GM21825 (cell line): Measurements from ENCODE around the gene GRID1.
"Not testable (repeated sequence)": the region's sequence is repeated elsewhere in the genome, so short reads cannot be mapped to it uniquely, and the experiment has no call there.

Experiments used
- ATAC-seq: cut with Tn5 transposase; IDR thresholded peaks from one replicate; pipeline ENCODE4 v1.9.1; 2021; ENCODE audit warnings: mild to moderate bottlenecking, moderate library complexity; ENCODE audit not compliant: unreplicated experiment

Gene GRID1

DNA sequence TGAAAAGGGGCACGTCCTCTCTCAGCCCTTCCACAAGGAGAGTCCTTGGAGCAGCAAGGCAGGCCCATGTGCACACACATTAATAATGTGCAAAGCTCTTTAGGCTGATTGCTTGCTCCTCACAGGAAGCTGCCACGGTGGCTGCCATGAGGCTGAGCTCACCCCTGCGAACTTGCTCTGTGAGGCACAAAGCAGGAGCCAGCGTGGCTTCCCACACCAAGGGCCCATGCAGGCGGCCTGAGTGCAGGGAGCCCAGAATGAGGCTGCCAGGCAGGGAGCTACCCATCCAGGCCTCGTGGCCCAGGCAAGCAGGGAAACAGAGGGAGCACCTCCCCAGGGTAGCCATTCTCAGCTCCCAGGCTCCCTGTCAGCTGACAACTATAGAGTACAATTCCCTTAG lies 242.9 kb downstream of the GRID1 start:
- ATAC-seq: no peak

DNA sequence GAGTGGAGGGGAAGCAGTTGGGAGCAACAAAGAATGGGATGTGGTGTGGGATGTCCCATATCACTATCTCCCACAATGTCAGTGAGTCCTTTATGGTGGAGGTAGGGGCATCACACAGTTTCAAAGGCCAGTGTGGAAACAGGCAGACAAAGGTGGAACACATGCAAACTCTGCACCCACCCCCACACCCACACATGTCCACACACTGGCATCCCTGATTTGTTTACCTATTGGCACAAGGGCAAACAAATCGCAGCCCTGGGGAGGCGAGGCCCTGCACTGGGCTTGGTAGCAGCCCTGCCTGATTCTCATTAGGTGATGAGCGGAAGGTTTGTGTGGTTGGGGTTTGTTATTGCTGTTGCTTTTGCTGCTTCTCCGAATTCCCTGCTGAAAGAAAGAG lies 243.3 kb downstream of the GRID1 start:
- no peak for ATAC-seq

DNA sequence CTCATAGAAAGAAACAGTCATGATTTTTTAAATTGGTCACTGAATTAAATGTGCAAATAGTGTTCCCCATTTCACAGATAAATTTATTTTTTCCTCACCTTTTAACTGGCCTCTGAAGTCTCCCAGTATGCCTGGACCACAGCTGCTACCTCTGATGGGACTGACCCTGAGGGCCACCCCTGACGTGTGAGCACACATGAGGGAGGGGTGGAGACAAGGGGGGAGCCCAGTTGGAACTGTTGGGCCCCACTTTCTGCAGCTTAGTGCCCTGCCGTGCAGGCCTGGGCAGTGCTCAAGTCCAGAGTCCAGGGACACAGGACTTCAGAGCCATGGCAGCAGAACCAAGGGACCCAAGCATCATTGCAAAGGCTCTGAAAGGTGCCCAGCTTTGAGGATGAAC lies 243.9 kb downstream of the GRID1 start:
- no peak for ATAC-seq

DNA sequence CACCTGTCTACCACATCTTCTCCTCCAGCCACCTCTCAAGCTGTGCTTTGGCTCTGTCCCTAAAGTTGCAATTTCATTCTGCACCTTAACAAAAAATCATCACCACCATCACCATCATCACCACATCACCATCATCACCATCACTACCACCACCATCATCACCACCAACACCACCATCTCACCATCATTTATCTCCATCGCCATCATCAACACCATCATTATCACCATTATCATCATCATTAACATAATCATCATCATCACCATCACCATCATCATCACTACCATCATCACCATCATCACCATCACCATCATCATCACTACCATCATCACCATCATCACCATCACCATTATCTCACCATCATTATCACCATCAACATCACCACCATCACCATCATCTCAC lies 245.4 kb downstream of the GRID1 start:
- ATAC-seq: no peak

DNA sequence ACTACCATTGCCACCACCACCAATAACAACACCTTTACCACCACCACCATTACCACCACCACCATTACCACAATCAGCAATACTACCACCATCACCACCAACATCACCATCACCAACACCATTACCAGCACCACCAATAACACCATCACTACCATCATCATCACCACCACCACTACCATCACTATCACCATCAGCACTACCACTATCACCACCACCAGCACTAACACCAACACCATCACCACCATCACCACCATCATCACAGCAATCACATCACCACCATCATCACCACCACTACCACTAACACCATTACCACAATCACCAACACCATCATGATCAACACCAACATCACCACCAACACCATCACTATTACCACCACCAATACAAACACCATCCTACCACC lies 249.5 kb downstream of the GRID1 start:
- no peak for ATAC-seq

DNA sequence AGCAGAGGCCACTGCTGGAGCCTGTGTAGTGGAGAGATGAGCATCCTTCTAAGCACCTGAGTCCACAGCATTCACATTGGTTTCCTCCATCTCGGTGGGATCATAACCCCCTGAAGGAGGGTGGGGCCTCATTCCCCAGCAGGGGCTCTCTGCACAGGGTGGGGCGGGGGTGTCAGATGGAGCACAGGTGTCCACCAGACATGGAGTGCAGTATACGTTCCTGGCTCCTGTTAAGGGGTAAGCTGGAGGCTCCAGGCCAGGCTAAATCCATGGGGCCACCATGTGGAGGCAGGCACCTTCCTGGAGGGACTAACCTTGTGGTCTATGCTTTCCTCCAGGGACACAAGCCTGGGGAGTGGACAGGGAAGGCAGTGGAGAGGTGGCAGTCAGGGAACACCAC lies 252.6 kb downstream of the GRID1 start:
- ATAC-seq: no peak

DNA sequence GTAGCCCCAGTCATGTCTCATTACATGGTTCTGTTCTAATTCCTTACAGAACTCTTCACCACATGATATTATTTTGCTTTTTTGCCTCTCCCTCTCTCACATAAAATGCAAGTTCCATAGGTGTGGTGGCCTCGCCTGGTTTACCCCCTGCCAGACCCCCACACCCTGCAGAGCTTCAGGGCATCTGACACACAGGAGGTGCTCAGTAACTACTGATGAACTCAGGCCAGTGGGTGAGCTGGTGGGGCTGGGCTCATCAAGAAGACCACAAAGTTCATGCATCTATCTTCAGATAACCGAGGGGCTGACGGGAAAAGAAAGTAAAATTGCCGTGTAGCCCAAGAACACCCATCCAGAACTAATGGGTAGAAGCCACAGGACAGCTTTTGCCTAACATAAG lies 253.1 kb downstream of the GRID1 start:
- no peak for ATAC-seq

DNA sequence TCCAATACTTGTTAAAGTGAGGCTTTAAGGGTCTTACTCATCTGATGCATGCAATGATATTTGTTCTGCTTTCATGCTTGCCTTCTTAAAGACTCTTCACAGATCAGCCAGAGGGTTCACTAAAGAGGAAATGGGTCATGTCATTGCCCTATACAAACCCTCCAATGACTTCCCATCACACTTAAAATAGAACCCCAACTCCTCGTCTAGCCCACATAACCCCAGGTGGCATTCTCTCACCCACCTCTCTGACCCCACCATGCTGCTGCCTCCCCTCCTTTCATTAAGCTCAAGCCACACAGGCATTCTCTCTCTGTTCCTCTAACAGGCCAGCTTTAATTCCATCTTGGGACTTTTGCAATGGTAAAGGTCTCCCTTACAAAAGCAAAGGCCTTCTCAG lies 253.6 kb downstream of the GRID1 start:
- no peak for ATAC-seq

DNA sequence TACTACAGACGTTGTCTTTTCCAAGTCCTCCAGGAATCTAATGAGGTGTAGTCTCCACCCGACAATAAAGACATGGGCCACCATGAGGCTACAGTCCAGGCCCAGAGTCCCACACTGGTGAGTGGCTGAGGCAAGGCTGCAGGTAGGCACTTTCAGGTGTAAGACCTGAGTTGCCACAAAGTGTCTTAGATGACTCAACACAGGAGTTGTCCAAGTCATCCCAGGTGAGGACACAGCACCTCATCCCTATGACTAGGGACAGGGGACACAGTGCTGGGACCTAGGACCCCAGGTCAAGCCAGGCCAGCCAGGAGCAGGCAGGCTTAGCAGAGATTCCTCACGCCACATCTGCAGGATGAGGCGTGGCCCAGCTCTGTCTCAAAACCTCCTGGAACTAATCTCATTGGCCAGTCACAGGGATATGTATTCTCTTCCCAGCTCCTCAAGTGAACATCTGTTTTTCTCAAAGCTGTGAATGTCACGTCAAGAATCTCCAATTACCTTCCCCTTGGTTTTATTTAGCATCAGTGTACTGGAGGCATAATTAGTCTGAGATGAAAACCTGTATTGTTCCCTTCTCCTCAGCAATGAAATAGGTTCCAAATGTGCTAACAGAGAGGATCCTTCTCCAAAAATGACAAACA lies 254.6 kb downstream of the GRID1 start:
- ATAC-seq: no peak

DNA sequence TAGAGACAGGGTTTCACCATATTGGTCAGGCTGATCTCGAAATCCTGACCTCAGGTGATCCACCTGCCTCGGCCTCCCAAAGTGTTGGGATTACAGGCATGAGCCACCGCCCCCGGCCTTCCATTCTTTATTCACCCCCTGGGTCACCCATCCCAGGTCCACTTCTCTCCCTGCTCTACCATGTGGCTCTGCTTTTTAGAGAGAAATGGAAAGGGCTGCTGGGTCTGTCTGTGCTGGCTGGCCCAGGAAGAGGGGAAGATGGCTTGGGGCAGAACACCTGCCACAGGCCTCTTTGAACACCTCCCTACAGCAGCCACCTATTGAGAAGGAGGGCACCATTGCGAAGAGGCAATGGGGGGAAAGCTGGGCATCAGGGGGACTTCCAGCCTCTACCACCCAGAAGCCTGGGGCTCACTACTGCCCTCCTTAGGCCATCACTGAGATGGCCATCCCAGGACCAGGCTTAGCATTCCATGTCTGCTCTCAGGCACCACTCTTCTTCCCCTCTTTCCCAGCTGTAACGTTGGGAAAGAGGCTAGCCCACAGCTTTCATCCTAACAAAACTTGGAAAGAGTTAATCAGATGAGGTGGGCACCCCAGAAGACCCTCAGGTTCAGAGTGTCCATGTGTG lies 256.3 kb downstream of the GRID1 start:
- no peak for ATAC-seq

DNA sequence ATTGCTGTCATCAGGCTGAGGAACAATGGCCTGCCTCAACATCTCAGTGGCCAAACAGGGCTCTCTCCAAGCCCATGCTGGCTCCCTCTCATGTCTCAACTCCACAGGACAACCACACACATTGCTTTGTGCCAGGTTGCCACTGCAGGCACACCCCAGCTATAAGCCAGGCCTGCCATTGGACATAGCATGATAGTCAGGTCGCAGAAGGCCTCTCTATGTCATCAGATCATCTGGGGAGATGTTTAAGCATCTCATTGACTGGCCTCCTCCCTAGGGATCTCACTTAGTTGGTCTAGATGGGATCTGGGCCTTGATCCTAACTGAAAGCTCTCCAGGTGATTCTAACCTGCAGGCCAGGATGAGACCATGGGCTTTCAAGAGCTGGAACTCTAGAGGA lies 257.2 kb downstream of the GRID1 start:
- no peak for ATAC-seq

DNA sequence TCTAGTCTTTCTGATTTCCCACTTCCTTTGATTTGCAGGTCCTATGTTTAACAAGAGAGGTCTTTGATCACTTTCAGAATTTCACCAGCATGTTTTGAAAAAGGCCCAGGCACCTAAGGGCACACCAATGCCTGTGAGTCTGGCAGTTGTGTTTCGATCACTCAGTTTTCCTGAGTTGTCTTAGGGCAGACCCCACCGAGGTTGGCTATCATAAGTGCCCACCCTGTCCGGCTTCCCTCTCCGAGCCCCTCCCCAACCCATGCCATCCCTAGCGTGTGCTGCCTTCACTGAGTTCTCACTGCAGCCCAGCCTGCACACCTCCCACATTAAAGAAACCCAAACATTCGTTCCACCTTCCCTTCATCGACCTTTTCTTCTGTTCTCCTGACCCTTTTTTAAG lies 257.9 kb downstream of the GRID1 start:
- ATAC-seq: no peak

DNA sequence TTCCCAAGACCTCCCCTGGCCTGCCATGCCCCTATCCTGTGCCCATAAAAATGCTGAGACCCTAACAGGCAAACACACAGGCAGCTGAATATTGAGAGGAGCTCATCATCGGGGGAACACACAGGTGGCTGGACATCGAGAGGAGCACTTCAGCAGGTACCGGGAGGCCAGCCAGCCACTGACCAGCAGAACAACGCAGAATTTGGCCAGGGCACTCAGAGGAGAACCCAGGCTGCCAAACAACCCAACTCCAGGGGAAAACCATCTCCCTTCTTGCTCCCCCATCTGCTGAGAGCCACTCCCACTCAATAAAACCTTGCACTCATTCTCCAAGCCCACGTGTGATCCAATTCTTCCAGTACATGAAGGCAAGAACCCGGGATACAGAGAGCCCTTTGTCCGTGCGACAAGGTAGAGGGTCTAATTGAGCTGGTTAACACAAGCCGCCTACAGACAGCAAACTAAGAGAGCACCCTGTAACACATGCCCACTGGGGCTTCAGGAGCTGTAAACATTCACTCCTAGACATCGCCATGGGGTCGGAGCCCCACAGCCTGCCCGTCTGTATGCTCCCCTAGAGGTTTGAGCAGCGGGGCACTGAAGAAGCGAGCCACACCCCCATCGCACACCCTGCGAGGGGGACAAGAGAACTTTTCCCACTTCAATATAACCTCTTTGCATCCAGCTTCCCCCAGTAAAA lies 258.8 kb downstream of the GRID1 start:
- not testable (repeated sequence) for ATAC-seq

DNA sequence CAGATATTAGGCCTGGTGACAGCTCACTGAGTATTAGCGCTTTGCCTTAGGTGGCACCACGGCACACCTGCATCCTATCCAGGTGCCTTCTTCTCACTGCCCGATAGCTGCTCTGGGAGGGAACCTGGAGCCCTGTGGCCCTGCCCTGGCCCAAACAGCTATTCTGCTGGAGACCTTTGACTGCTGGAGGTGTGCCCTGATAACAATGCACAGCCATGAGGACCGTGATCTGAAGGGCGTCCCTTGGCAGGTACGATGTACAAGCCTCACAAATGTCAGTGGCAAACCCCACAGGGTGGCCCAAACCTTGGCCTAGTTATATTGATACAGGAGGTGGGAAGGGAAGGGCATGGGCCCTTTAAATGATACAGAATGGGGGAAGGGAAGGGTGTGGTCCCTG lies 259.5 kb downstream of the GRID1 start:
- no peak for ATAC-seq

DNA sequence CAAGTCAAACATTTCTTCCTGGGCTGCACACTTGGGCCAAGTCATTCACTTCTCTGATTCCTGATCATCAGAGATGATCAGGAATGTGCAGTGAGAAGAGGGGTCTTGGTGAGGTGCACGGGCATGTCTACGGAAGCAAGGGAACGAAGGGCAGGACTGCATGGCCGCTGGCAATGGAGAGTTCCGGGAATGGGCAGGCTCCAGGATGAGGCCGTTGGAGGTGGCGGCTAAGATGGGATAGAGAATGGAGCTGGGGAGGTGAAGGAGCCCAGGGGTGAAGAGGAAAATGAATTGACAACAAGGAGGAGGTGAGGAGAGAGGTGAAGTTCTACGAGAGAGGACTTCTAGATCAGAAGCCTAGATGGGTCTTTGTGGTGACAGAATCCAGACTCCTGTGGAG lies 260.0 kb downstream of the GRID1 start:
- no peak for ATAC-seq

DNA sequence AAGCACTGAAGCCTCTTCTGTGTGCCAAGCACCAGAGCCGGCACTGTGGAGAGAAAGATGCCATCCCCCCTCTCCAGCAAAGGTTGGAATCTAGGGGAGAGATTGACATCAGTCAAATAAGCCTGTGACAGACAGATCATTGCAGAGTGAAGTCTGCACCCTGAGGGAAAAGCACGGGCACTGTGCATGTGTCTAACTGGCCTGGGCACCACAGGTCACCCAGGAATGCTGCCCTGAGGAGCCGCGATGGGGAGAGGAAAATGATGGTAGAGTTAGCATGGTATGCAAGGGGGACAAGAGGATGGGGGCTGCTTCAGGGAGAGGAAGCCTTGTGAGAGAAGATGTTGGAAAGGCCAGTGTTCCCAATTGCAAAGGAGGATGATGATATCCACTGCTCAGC lies 261.0 kb downstream of the GRID1 start:
- ATAC-seq: no peak

DNA sequence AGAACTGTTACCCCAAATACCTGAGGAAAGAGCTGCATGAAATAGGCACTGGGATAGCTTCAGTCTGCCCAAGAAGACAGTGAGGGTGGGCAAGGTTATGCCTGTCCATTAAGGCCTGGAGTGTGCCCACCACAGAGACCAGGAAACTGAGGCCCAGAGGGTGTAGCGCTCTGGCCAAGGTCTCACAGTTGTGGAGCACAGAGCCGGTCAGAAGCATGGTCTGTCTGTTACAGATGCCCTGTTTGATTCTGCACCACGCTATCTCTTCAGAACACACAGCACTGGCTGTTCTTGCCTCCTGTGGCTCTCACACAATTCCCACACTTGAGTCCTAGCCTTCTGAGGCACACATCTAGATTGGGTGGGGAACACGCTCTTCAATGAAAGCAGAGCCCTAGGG lies 261.4 kb downstream of the GRID1 start:
- ATAC-seq: no peak

DNA sequence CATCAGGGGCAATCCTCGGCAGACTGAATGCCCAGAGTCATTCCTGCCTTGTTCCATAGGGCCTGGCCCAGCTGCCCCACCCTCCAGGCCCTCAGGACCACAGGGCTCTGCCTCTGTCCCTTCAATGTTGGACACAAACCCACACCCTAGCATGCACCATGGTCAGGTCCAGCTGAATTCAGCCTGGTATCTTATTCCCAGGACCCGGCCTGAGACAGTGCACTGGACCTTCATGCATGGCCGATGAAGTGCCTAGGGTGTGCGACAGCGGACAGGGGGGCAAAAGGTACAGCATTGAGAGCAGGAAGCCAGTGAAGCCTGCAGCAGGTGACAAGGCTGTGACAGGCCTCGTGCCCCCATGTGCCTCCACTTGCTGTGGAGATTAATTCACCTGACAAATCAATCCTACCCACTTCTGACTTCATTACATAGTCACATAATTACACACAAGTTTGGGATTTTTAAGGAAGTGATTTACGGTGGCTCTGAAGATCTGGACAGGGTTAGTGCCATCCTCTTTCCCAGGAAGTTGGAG lies 261.9 kb downstream of the GRID1 start:
- ATAC-seq: no peak

DNA sequence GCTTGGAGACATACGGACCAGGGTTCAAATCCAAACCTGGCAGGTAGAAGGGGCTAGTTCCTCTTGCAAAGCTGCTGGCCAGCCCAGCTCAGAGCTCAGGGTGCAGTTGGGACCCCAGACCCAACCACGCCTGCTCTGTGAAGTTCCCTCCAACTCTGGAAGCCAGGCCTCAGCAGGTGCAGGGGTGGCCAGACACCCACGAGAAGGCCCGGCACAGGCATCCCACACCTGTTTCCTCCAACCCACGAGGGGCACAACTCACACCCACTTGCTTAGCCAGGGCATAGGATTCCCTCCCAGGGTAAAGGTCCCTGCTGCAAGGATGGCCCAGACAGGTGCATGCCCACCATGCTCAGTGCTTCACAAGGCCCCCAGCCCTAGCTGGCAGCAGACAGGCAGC lies 262.4 kb downstream of the GRID1 start:
- no peak for ATAC-seq

DNA sequence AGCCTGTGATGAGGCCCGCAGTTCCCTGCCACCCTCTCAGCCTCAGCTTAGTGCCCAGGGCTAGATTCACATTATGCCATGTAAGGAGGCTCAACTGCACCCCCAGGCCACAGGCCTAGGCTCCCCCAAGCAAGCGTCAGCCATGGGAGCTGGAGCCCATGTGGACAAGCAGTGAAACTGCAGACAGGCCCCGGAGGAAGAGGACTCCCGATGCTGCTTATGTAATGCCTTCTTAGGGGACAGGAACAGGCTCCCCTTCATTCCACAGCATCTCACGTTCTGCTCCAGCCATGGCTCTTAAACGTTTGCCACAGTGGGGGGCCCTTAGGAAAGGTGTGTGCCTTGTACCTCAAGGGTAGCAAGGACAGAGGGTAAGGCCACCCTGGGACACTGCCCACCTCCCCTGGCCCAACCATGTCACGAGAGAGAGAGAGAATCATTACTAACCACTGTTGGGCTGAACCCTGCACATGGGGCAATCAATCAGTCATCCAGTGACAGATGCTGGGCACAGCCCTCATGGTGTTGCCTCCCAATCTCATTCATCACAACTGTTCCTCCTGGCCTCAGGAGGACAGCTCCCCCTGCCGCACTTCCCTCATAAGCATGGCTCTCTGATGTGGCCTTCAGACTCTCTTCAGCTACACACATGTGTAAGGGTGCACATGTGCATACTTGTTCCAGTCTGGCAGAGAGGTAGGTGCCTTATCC lies 263.0 kb downstream of the GRID1 start:
- no peak for ATAC-seq

DNA sequence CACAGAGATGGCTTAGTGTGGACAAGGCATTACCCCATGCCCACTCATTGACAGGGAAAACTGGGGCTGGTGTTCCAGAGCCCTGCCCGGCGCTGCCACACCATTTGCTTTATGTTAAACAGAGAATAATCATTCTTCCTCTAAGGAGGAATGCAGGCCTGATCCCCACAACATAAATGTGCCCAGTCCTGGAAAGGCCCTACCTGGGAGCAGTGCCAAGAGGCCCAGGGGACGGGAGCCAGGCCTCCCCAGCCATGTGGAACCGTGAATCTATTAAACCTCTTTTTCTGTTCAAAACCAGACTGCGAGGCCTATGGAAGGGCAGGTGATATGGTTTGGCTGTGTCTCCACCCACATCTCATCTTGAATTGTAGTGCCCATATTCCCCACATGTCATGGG lies 264.1 kb downstream of the GRID1 start:
- no peak for ATAC-seq

DNA sequence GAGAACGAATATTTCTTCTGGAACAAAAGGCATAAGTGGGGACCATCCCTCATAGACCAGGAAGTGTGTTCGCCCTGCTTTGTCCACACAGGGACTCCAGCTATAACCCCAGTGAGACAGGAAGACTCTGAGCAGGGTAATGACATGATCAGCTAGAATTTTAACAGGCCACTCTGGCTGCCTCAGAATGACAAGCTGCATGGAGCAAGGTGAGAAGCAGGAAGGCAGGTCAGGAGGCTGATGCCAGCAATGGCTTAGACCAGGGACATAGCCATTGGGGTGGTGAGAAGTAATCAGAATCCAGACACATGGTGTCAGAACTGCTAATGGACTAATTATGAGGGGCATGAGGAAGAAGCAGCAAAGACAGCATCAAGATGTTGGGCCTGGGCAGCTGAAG lies 264.6 kb downstream of the GRID1 start:
- ATAC-seq: no peak
